Measurements from ENCODE around the gene NPIPB12.
"Not testable (repeated sequence)": the region's sequence is repeated elsewhere in the genome, so short reads cannot be mapped to it uniquely, and the experiment has no call there.

NPIPB12 gene

DNA sequence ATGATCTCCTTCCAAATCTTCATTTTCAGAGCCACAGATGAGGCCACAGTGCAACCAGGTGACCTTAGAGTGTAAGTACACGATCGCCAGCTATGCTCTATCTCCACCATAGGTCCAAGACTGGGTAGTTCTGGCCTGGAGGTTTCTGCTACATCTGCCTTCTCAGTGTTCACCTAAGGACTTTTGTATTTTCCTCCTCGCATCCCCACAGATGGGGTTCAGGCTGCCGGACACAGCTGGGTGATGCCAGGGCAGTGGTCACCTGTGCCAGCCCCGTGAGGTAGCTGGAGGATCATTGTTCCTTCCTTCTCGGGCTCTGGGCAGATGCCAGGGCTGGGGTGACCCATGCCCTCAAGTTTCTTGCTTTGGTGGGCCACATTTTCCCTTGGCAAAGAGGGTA, at the start of gene NPIPB12:
Gene NPIPB12 (minus strand): TSS at position 101 of the 400 bp plus-strand sequence.
- not testable (repeated sequence) for DNase-seq

DNA sequence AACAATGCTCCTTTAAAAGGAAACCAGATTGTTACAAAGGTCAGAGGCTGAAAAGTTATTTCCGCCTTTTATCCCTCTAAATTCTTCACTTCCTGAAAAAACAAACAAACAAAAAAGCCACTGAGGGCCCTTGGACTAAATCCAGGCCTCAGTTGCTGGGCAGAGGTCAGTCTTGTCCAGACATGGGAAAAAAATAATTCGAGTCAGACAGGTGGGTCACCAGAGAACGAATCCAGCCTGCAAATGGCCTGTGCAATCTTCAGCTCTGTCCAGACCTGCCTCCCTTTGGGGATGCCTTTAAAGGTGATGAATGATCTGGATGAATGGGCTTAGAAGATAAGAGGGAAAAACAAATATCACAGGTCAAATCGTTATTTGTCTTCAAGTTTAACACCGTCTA, 15.3 kb upstream of the NPIPB12 start:
- DNase-seq = not testable (repeated sequence)

DNA sequence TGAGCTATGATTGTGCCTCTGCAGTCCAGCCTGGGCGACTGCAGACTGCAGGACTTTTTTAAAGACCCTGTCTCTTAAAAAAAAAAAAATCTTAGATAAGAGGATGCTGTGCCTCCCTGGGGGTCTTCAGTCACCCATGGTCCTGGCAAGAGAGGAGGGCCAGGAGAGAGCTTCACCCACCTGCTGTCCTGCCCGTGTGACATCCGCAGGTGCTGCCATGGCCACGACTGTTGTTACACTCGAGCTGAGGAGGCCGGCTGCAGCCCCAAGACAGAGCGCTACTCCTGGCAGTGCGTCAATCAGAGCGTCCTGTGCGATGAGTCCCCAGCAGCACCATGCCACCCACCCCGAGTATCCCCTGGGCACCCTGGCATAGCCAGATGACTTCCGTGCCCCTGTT, 23.9 kb downstream of the NPIPB12 start:
- DNase-seq = peak; percentile 6

DNA sequence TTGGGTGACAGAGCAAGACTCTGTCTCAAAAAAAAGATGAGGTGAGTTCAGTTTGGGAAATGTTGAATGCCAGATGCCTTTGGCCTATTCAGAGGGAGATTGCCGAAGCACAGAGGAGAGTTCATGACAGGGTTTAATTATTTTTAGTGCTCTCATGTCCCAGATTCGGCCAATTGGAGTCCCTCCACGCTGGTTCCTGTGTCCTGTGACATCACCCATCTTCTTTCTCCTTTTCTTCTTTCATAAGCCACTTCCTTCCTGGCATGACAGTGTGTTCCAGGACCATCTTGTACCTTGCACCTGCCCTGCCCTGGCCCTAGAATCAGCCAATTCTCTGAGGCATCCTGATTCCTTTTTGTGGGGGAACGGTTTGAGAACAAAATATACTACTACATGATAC, 34.1 kb downstream of the NPIPB12 start:
- not testable (repeated sequence) for DNase-seq

DNA sequence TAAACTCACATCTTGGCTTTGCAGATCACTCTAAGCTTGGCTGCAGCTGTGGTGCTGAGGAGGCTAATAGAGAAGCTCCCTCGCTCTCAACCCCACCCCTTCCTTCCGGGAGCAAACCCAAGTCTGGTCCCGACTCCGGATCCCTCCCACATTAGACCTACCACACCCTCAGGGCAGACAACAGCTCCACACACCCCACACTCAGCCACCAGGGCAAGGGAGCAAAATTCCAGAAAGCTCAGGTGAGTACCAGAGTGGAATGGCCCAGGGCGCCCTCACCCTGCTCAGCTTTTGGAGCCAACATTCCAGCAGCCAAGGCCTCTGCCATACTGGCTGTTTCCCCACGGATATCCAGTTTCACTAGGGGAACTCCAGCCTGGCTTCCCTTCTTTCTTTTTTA, 36.5 kb downstream of the NPIPB12 start:
- DNase-seq = peak; percentile 33

DNA sequence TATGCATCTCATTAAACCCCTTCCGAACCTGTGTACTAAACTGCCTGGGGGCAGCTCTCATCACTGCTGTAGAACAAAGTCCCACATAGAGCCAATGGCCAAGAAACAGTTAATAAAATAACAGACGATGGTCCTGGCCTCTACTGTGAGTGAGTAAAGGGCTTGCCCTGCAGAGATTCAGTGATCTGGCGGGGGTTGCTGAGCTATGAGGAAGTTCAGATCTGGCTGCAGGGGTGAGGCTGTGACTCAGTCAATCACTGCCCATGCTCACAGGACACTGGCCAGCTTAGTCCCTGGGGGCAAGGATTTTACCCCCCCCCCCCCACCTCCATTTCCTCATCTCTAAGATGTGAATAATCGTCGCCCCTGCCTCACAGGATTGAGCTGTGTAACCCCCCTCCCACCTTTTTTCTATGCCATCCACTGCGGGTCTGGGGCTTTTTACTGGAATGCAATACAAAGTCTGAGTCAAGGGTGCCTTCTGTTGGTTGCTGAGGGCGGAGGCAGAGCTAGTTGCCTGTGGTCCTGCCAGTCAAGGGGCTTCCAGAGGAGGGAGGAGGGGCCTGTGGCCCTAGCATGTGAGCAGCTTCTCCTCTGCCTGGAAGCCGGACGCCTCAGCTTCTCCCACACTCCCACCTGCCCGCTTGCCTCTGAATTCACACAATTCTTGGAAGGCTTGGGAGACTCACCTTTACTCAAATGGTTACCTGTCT, 38.4 kb downstream of the NPIPB12 start:
- DNase-seq = not testable (repeated sequence)

DNA sequence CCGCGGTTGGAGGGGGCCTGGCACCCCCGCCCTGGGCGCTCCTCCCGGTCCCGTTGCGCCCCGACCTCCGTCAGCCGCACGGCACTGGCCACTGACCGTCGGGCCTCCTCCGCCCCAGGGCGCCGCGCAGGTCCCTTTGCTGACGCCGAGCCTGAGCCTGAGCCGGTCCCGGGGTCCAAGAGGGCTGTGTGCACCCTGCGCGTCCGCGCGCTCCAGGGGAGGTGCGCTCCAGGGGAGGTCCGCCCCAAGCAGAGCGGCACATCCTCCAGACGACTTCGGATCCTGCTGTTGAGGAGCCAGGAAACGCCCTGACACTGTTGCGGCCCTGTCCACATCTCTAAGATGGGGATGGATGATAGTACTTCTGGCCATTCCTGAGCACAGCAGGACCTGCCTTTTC, 39.3 kb downstream of the NPIPB12 start:
- DNase-seq = not testable (repeated sequence)

DNA sequence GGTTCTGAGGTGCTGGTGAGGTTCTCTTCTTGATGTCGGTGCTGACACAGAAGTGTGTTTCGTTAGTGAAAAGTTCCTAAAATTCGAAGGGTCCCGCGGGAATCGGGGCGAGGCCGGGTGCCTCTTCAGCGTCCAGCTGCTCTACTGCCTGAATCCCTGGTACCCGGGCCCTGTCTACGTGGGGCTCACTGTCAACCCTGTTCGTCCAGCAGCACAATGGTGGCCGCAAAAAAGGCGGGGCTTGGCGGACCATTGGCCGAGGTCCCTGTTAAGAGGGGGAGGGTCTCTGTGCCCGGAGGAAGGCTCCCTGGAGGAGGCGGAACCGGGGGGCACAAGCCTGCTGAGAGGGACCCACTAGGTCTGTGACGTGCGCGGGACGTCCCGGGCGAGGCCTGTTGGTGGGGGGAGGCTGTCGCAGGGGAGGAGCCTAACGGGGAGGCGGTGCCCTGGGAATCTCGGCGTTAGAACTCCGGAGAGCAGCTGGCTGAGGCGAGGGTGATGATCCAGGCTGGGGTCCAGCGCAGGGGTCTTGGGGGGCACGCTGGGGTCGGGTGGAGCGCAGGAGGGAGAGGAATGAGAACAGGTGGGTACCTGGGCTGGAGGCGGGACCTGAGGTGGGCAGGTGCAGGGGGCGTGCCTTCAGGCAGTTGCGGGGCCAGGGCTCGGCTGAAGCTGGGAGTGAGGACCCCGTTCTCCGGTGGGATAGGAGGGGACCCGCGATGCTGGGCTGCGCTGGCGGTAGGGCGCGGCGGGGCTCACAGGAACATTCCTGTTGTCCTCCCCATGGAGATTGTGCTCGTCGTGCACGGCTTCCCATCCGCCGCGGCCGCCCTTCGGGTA, 40.0 kb downstream of the NPIPB12 start:
- DNase-seq = not testable (repeated sequence)

DNA sequence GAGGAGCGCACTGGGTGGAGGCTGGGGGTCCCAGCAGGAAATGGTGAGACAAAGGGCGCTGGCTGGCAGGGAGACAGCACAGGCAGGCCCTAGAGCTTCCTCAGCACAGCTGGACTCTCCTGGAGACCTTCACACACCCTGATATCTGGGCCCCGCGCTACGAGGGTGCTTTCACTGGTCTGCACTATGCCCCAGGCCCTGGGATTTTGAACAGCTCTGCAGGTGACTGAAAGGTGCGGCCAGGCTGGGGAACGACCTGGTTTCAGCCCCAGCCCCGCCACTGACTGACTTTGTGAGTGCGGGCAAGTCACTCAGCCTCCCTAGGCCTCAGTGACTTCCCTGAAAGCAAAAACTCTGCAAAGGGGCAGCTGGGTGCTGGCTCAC, 45.6 kb downstream of the NPIPB12 start:
- not testable (repeated sequence) for DNase-seq

DNA sequence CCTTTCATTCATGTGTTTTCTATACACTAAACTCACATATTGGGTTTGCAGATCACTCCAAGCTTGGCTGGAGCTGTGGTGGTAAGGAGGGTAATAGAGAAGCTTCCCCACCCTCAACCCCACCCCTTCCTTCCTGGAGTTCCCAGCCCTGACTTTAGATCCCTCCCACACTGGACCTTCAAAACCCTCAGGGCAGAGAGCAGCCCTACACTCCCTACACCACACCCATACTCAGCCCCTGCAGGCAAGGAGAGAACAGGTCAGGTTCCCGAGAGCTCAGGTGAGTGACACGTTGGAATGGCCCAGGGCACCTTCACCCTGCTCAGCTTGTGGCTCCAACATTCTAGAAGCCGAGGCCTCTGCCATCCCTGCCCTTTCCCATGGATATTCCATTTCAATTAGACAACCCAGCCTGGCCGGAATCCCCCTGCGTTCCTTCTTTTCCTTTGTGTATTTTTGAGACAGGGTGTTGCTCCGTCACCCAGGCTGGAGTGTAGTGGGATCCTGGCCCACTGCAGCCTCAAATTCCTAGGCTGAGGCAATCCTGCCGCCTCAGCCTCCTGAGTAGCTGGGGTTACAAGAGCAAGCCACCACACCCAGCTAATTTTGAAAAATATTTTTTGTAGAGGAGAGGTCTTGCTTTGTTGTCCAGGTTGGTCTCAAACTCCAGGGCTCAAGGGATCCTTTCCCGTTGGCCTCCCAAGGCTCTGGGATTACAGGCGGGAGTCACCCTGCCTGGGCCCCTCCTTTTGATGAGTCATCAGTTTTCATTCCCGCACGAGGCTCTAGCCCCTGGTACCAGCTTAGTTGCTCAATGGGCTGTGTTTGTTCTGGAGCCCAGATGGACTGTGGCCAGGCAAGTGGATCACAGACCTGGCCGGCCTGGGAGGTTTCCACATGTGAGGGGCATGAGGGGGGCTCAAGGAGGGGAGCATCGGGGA, 46.2 kb downstream of the NPIPB12 start, which contains the start of gene SULT1A4:
Gene SULT1A4 (plus strand): TSS at position 208 of the 941 bp plus-strand sequence. CDS start 1,473 bp downstream, outside the sequence.
- not testable (repeated sequence) for DNase-seq

DNA sequence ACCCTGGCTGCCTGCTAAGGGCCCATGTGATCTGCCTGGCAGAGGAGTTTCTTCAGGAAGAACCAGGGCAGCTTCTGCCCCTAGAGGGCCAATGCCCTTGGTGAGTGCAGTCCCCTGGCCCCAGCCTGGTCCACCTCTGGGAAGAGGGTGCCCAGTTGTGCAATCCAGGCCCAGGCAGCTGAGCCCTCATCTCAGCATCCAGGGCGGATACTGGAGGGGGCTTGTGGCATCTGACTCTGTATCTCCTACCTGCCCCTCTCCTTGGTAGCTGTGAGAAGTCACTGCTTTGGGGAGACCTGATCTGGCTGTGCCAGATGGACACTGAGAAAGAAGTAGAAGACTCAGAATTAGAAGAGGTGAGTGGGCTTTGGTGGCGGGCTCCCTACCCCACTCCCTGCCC, 48.5 kb downstream of the NPIPB12 start:
- DNase-seq = not testable (repeated sequence)

DNA sequence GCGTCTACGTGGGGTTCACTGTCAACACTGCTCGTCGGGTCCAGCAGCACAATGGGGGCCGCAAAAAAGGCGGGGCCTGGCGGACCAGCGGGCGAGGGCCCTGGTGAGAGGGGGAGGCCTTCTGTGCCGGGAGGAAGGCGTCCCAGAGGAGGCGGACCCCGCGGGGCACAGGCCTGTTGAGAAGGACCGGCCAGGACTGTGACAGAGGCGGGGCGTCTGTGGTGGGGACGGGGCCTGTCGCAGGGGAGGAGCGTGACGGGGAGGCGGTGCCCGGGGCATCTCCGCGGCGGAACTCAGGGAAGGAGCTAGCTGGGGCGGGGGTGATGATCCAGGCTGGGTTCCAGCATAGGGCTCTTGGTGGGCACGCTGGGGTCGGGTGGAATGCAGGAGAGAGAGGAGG, 51.4 kb downstream of the NPIPB12 start:
- DNase-seq = not testable (repeated sequence)

DNA sequence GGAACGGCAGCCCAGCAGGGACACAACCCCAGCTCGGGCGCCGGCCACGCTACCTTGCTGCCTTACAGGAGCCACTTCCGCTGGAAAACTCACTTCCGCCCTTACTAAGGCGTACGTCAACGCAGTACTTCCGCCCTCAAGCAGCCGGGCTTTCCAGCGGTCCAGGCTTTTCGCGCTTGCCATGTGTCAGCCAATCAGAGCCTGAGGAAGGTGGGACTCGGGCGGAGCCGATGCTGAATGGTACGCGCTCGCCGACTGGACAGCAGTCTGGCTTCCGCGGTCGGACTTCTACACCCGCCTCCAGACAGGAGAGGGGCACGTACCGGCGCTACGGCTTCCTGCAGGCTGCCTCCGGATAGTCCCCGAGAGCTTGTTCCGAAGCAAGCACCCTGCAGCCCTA, 51.9 kb downstream of the NPIPB12 start, which contains the start of the genes BOLA2 and SLX1B:
Gene BOLA2 (minus strand): TSS at position 83 of the 400 bp plus-strand sequence. CDS start 98 bp downstream, outside the sequence.
Gene SLX1B (plus strand): TSS at position 265 of the 400 bp plus-strand sequence.
- DNase-seq = not testable (repeated sequence)

DNA sequence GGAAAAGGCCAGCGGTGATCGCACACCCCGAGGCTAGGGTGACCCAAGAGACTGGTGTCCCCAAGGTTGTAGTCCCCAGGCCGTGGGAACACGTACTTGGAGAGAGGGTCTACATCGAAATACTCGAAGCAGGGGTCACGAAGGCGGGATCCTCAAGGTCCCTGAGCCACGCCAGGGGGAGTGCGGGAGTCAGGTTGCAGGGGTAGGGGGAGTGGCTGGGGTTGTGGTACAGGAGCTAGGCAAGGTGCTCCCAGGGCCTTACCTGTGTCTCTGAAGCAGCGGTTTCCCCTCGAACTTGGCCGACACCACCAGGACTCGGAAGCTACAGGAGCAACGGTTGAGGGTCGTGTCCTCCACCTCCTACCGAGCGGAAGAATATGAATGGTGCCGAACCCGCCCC, 52.5 kb downstream of the NPIPB12 start:
- not testable (repeated sequence) for DNase-seq

Measured in activated CD4-positive, alpha-beta T cell treated with anti-CD3 and anti-CD28 coated beads for 1 hour (primary cell).